Measurements from ENCODE around the gene MALRD1.
A peak's percentile ranks its signal among the peaks of the same experiment; 100 is the strongest.

MALRD1 gene

GRCh38 chr10:19577807-19578206, 529.2 kb downstream of the MALRD1 start:
- DNase-seq (ENCODE audit: low spot score) = no peak

DNA sequence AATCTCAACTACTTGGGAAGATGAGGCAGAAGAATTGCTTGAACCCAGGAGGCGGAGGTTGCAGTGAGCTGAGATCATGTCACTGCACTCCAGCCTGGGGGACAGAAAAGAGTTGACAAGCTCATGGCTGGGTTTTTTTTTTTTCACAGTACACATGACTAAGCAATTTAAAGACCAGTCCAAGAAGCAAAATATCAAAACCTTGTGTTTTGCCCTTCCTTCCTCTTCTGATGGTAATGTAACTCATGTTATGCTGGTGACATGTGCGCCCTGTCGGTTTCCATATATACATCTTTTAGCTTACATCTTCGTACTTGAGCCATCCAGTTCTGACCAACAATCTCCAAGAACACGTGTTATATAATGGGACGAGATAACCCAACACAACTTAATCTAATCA, 530.0 kb downstream of the MALRD1 start:
- no peak for DNase-seq (ENCODE audit: low spot score)

DNA sequence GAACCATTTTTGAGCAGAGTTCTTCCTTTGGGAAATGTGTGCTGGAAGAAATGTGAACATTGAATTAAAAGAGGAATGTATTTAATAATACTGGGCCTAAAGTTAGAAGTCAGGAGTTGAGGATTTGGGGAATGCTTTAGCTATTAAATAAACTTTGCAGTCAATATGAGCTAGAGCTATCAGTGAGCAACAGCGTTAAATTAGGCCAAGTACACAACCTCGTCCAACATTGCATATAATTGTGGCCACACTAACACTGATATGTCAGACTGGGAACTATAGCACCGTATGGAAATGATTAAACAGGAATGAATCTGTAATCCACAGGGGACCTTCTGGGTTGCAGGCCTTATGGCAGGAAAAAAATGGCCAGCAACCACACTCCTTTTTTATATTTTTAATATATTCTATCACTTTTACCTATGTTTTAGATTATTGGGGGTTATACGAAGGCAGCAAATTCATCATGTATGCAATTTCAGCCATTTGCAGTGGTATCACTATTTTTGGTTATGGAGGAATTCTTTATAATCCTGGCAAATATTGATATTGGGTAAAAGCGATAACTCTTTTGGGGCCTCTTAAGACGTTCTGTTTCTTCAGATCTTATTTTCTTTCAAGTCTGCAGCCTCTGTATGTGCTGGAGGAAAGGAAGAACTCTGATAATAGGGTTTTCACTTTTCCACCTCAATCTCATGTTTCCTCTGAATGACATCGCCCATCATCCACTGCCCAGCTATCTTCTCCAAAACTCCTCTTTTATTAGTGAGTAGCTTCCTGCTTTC, 531.4 kb downstream of the MALRD1 start:
- no peak for DNase-seq (ENCODE audit: low spot score)

- no peak for DNase-seq (ENCODE audit: low spot score)
Observed at GRCh38 chr10:19580691-19581090, 532.1 kb downstream of the MALRD1 start.

- no peak for DNase-seq (ENCODE audit: low spot score)
Observed at GRCh38 chr10:19588608-19589007, 540.0 kb downstream of the MALRD1 start.

- peak; percentile 91 for DNase-seq (ENCODE audit: low spot score)
Observed at GRCh38 chr10:19592276-19592675, 543.7 kb downstream of the MALRD1 start.

GRCh38 chr10:19595212-19595845, 546.7 kb downstream of the MALRD1 start:
- DNase-seq (ENCODE audit: low spot score) = no peak

- no peak for DNase-seq (ENCODE audit: low spot score)
Observed at GRCh38 chr10:19605806-19606205, 557.2 kb downstream of the MALRD1 start.

- DNase-seq (ENCODE audit: low spot score) = no peak
Observed at GRCh38 chr10:19606968-19607367, 558.4 kb downstream of the MALRD1 start.

DNA sequence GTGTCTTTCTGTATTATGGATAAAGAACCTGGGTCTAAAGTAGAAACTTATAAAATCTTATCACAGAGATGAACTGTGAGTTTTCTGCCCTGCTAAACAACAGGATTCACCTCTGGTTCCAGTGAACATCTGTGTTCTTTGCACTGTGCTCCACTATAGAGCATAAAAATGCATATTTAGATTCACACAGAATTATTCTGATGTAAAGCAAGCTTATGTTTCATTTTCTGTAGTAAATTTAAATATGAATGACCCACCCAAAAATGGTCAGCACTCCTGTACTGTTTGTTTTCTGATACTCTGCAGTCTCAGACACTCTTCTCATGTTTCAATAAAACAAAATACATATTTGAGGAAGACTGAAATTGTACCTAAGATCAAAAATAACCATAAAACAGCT, 563.2 kb downstream of the MALRD1 start:
- DNase-seq (ENCODE audit: low spot score) = no peak

DNA sequence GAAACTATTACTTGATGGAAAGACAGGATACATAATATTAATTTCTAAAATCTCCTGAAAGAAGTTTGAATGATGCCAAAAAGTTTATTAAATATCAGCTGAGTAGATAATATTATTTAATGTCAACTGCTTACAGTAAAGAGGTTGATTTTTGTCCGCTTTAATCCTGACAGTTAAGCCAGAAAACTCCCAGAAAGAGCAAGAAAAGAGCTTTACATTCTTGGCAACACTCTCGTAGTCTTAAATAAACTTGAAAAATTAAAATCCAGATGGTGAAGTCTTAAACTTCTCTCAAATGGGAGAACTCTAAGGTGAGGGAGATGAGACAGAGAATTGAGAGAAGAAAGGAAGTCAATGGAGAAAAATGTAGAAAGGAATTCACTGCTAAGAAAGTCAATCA, 568.4 kb downstream of the MALRD1 start:
- no peak for DNase-seq (ENCODE audit: low spot score)

DNA sequence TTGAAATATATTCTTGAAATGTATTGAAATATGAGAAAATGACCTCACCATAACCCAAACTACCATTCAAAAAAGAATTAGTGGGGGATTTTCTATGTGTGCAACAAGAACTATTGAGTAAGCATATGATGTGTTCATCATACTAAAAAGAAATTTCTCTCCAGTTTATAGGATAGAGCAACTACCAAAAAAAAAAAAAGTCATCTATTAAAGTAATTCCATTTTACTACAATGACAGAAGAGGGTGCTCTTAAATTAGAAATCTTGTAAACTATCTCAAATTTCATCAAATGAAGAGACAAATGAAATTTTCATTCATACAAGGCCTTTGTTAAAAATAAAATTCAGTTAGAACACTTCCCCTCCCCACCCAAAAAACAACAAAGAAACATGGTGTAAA, 572.2 kb downstream of the MALRD1 start:
- DNase-seq (ENCODE audit: low spot score) = no peak

GRCh38 chr10:19623321-19623720, 574.7 kb downstream of the MALRD1 start:
- no peak for DNase-seq (ENCODE audit: low spot score)

DNA sequence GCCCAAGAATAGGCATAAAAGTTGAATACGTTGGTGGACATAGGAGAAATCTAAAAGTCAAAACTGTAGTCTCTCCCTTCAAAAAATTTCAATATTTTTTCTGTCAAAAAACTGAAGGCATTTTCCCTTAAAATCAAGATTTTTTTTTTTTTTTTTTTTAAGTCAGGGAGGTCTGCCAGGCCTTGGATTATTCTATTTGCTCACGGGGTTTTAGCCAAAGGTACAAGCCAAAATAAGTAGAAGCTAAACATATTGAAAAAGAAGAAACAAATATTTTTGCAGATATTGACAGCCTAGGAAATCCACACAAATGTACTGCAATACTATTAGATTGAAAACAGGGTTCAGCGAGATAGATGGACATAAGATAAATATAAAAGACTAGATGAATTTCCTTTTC, 577.6 kb downstream of the MALRD1 start:
- DNase-seq (ENCODE audit: low spot score) = no peak

DNA sequence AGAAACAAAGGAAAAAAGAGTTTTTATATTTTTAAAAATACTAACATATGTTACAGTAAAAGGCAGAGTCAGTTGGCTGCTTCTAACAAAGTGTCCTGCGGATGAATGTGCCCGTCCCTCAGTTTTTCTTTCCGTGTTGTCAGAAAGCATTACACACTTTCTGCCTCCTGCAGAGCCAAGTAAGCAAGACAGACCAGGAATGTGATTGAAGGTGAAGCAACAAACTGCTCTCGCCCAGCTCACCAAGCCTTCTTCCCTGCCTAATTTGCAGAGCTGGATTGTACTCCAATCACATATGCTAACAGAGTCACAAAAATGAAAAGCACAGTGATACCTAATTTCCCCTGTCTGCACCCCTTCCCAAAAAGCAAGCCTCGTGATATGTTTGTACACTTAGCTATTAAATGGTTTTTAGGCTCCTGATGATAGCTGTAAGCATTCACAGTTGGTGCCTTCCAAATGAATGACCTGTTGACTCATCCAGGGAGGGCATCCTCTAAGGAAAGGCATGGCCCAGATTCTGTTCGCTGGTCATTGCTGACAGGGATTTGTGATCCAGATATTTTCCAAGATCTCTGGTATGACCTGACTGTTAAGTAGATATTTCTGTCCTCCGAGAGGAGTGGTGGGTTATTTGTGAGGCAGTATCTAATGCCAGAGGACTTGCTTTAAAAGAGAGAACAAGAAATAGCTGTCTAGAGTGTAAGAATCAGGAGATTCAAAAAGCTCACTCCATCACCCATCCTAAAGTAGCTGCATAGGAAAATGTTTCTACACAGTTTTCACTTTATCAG, 580.4 kb downstream of the MALRD1 start:
- DNase-seq (ENCODE audit: low spot score) = peak; percentile 42

DNA sequence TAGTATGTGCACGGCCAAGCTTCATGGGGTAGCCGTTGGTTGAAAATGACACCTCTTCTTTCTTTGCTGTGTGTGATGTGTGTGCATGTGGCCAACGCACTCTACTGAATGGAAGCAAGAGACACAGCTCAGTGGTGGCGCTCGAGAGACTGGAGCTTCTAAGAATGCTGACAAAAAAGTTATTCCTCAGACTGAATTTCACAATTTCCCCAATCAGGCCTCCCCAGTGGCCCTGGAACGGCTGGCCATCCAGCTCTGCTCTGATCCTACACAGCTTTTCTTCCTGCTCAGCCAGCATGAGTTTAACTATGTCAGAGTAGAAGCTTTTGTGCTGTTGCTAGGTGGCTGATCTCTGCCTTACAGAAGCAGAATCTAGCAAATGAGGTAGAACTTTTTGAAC, 581.0 kb downstream of the MALRD1 start:
- DNase-seq (ENCODE audit: low spot score) = no peak

- DNase-seq (ENCODE audit: low spot score) = no peak
Observed at GRCh38 chr10:19634163-19634562, 585.6 kb downstream of the MALRD1 start.

DNA sequence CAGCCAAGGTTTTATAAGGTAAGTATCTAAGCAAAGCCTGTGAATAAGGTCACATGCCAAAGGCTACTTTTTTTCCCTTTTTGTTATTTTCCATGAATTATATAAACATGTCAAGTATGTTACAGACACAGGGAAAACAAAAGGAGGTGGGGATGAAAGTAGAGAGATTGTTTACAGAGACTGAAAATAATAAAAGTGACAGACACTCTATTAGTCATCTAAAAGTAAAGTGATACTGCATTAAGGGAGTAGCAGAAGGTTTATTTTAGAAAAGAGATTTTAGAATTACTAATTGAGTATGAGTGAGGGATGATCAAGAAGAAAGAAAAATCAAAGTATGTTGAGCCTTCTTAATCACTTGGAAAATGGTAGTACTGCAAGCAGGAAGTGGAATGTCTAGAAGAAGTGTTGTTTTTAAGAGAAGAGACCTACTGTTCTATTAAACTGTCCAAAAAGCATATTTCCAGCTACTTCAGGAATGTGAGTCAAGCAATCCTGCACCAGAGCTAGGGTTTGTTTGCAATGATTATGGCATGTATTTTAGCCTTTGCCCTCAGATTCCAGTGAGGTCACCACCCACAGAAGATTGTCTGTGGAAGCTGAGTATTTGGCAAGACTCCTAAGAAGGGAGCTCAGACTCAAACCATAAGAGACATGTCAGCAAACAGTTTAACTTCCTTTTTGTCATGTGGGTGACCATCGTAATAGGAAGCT, 589.7 kb downstream of the MALRD1 start:
- DNase-seq (ENCODE audit: low spot score) = peak; percentile 90

DNA sequence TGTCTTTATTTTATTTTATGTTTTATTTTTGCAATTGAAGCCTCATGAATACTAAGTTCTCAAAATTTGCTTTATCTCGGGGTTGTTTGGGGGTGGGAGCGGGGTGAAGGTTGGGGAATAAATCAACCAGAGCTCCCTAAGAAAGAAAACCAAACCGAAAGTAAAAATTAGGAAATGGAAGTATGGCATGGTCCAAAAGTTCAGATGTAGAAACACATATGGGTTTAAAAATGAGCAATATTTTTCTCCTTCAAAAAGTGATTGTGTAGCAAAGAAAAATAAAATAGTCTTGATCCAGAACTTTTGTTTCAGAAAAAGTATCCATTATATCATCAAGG, 590.3 kb downstream of the MALRD1 start:
- no peak for DNase-seq (ENCODE audit: low spot score)

GRCh38 chr10:19640566-19641263, 592.1 kb downstream of the MALRD1 start:
- no peak for DNase-seq (ENCODE audit: low spot score)

DNA sequence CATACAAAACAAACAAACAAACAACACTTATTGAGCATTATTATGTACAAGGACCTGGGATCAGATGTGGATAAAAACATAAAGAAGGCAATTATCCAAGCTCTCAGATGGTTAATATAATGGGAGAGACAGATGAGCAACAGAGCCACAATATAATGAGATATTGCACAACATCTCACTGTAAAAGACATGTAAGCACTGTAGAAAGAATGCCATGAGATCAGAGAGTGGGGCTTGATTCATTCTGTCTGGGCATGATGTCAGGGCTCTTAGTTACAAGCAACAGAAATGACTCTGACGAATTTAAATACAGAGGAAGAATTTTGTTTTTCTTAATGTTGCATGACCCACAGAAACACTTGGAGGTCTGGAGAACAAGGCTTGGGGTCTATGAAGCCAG, 602.9 kb downstream of the MALRD1 start:
- DNase-seq (ENCODE audit: low spot score) = peak; percentile 67

DNA sequence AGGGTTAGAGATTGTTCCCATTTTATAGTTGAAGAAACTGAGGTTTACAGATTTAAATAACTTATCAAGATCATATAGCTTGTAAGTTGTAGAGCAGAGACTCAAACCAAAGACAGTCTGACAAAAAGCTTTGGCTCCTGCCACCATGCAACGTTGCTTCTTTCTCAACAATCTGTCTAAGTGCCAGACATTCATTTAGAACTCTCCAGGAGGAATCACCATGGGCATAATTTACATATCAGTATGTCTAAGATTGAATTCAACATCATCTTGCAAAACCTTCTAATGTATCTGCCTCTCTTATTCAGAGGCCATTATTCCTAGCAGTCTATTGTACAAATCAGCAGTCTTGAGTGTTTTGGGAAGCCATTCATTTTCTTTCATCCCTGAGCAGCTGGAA, 604.1 kb downstream of the MALRD1 start:
- DNase-seq (ENCODE audit: low spot score) = no peak

Measured in kidney tubule cell (primary cell).